AG20443 (cell line): ENCODE measurements around the gene OGT.

Source experiments
- DNase-seq: peaks from one replicate; pipeline ENCODE4 v3.0.0; 2012; ENCODE audit warnings: low spot score, mixed read lengths

OGT gene

GRCh38 chrX:71622576-71623450 is 89.9 kb downstream of the OGT start:
- peak; percentile 88 for DNase-seq

- no peak for DNase-seq
These were observed 90.8 kb downstream of the OGT start for GRCh38 chrX:71623714-71624113.

- no peak for DNase-seq
These were observed 92.6 kb downstream of the OGT start for GRCh38 chrX:71625471-71625870.
